ENCODE results near the gene PRELID1. TPM values are rescaled to one million over a fixed set of nuclear protein-coding genes. Genes with fewer than 3 reads are reported as not detected.

Gene PRELID1, protein sequence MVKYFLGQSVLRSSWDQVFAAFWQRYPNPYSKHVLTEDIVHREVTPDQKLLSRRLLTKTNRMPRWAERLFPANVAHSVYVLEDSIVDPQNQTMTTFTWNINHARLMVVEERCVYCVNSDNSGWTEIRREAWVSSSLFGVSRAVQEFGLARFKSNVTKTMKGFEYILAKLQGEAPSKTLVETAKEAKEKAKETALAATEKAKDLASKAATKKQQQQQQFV
- total RNA-seq, result 230 and 248 TPM in 2 replicates

DNA sequence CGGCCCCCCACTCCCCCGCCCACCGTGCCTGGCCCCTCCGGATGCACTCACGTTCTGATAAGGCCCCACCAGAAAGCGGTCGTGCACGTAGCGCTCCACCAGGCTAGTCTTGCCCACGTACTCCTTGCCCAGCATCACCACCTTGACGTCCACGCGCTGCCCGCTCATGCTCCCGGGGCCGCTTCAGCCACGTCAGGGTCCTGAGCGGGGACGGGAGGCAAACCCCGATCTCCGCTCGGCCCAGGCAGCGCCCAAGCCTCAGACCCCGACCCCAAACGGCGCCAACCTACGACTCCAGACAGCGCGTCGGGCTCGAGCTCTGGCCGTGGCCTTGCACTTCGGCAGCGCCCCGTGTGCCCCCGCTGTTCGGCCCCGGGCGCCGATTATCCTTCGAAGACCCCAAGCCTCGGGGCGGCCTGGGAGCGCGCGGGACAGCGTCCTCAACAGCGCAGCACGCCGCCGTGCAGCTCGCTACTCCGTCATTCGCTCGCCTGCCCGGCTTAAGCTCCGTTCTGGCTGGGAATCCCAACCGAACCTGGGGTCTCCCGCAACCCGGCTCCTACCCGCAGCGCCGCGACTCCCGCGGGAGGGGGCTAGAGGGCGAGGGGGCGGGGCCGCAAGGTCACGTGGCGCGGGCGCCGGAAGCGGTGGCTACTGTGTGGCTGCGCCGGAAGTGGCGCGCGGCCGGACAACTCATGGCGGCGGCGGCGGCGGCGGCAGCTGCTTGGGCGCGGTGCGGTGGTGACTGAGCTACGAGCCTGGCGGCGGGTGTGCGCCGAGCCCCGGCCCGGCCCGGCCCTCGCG is at the start of gene PRELID1, which contains the start of gene RAB24:
TSS of gene PRELID1 (plus strand) at position 679 of the 804 bp plus-strand sequence. CDS start 187 bp downstream, outside the sequence.
TSS of gene RAB24 (minus strand) at position 599 of the 804 bp plus-strand sequence. CDS start at position 168, 431 bp downstream.

DNA sequence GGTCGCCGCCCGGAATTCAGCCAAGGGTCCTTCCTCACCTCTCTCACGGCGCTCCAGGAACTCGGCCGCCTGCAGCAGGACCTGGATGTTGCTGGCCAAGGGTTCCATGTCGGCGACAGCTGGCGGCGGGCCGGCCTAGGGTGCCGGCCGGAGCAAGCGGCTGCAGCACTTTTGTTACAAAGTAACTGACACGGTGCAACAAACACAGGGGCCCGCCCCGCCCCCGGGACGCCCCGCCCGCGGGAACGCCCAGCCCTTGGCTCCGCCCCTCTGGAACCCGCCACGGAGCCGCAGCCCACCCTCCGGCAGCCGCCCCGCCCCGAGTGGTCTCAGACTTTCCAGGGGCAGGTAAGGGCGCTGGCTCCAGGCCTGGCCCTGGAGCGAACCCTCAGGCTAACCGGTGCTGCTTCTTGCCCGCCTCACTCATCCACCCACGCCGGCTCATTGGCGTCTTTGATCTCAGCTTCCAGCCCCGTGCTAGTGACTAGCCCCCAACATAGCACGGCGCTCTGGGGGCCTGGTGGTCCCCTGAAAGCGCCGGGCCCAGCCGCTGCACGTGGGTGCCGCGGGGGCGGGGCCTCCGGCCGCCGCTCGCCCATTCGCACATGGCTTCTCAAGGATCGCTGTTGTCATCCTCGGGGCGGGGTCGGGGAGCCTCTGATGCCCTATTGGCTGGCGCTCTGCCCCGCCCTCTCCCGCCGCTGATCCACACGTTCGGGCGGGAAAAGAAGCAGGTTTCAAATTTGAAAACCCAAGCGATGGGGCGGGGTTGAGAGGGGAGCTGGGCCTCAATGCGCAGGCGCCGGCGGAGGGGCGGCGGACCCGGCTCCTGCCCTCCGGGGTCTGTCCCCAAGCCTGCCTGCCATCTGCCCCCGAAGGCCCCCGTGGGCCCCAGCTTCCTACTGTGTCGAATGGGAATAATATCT is 8.4 kb downstream of the PRELID1 start, which contains the start of gene MXD3:
TSS of gene MXD3 (minus strand) at position 176 of the 926 bp plus-strand sequence. CDS start at position 108, 68 bp downstream.

GRCh38 chr5:177351392-177352329 is 48.1 kb downstream of the PRELID1 start, which contains the start of gene LMAN2:
Gene LMAN2, minus strand, starts transcription at chr5:177351668. Its CDS starts 21 bp downstream, at chr5:177351647.

Other genes with a start within 250 kb of the PRELID1 start
- 8.8 and 9.1 TPM in 2 replicates for gene FGFR4, start 216.9 kb upstream of the PRELID1 start, total RNA-seq
- 14.0 and 15.6 TPM in 2 replicates for gene NSD1, start 170.0 kb upstream of the PRELID1 start, total RNA-seq
- 21.5 and 22.0 TPM in 2 replicates for gene RAB24, start 80 bp upstream of the PRELID1 start, total RNA-seq
- 81.2 and 89.0 TPM in 2 replicates for gene MXD3, start 8.1 kb downstream of the PRELID1 start, total RNA-seq
- gene LMAN2, start 47.9 kb downstream of the PRELID1 start, total RNA-seq, result 253 and 263 TPM in 2 replicates
- 5.1 and 13.1 TPM in 2 replicates for gene RGS14, start 54.1 kb downstream of the PRELID1 start, total RNA-seq
- not detected in 2 replicates for gene SLC34A1, start 80.6 kb downstream of the PRELID1 start, total RNA-seq
- gene PFN3, start 96.9 kb downstream of the PRELID1 start, total RNA-seq, result not detected in 2 replicates
- gene F12, start 105.8 kb downstream of the PRELID1 start, total RNA-seq, result 0.74 and 1.0 TPM in 2 replicates
- gene GRK6, start 122.9 kb downstream of the PRELID1 start, total RNA-seq, result 31.7 and 34.5 TPM in 2 replicates
- gene PRR7, start 143.0 kb downstream of the PRELID1 start, total RNA-seq, result 15.9 and 21.5 TPM in 2 replicates
- 224 and 238 TPM in 2 replicates for gene DBN1, start 169.8 kb downstream of the PRELID1 start, total RNA-seq
- 198 and 220 TPM in 2 replicates for gene PDLIM7, start 193.8 kb downstream of the PRELID1 start, total RNA-seq
- gene DOK3, start 206.0 kb downstream of the PRELID1 start, total RNA-seq, result 0.17 and 0.74 TPM in 2 replicates
- 136 and 137 TPM in 2 replicates for gene DDX41, start 213.2 kb downstream of the PRELID1 start, total RNA-seq